Activated T-cell treated with anti-CD3 and anti-CD28 coated beads for 4 hours (primary cell): ENCODE results near the gene HP.
"Not testable (repeated sequence)": the region's sequence is repeated elsewhere in the genome, so short reads cannot be mapped to it uniquely, and the experiment has no call there.

ENCODE experiments used
- DNase-seq: peaks from one replicate; pipeline ENCODE4 v3.0.0-alpha.2; 2020

The HP gene

GRCh38 chr16:72054254-72054847, at the start of gene HP:
HP (plus strand) TSS chr16:72054505; CDS start chr16:72054653, 148 bp downstream.
- not testable (repeated sequence) for DNase-seq

GRCh38 chr16:72008065-72008423, 46.3 kb upstream of the HP start:
- not testable (repeated sequence) for DNase-seq

- peak; percentile 97 for DNase-seq
These were observed 45.7 kb upstream of the HP start, which contains the start of gene DHODH for GRCh38 chr16:72008424-72009216. DHODH (plus strand) TSS chr16:72008744; CDS start chr16:72008765, 21 bp downstream.

GRCh38 chr16:72009779-72010178, 44.5 kb upstream of the HP start:
- no peak for DNase-seq

- DNase-seq, result no peak
These were observed 41.7 kb upstream of the HP start for GRCh38 chr16:72012607-72013006.

GRCh38 chr16:72013389-72013788, 40.9 kb upstream of the HP start:
- no peak for DNase-seq

GRCh38 chr16:72013888-72014581, 40.3 kb upstream of the HP start:
- DNase-seq, result no peak

GRCh38 chr16:72014675-72015074, 39.6 kb upstream of the HP start:
- DNase-seq, result no peak

- DNase-seq, result no peak
These were observed 39.2 kb upstream of the HP start for GRCh38 chr16:72015124-72015523.

- no peak for DNase-seq
These were observed 35.8 kb upstream of the HP start for GRCh38 chr16:72018470-72018869.

GRCh38 chr16:72021043-72021442, 33.3 kb upstream of the HP start:
- DNase-seq, result no peak

- DNase-seq, result no peak
These were observed 32.2 kb upstream of the HP start for GRCh38 chr16:72022127-72022526.

- no peak for DNase-seq
These were observed 30.3 kb upstream of the HP start for GRCh38 chr16:72023962-72024361.

- DNase-seq, result no peak
These were observed 29.4 kb upstream of the HP start for GRCh38 chr16:72024862-72025382.

GRCh38 chr16:72025404-72026114, 28.7 kb upstream of the HP start:
- no peak for DNase-seq

- no peak for DNase-seq
These were observed 26.5 kb upstream of the HP start for GRCh38 chr16:72027669-72028378.

- DNase-seq, result no peak
These were observed 24.6 kb upstream of the HP start for GRCh38 chr16:72029567-72030271.

GRCh38 chr16:72033437-72033836, 20.9 kb upstream of the HP start:
- no peak for DNase-seq

GRCh38 chr16:72036098-72036497, 18.2 kb upstream of the HP start:
- DNase-seq, result no peak

- no peak for DNase-seq
These were observed 12.1 kb upstream of the HP start for GRCh38 chr16:72042157-72042660.

GRCh38 chr16:72043058-72043457, 11.2 kb upstream of the HP start:
- DNase-seq, result no peak
